Osteocyte (in vitro differentiated cells): Measurements from ENCODE around the gene KRTAP10-10. TPM values are rescaled to one million over a fixed set of nuclear protein-coding genes. Genes with fewer than 3 reads are reported as not detected.
A peak's percentile ranks its signal among the peaks of the same experiment; 100 is the strongest.

Experiments
- DNase-seq: peaks from one replicate; pipeline ENCODE4 v3.0.0; 2021; ENCODE audit warnings: mixed read lengths; ENCODE audit not compliant: unreplicated experiment; ENCODE audit errors: extremely low spot score
- H3K27ac Mint-ChIP-seq: one replicate; pipeline ENCODE4 v1.8.0; 2021; ENCODE audit warnings: mild to moderate bottlenecking, mixed read lengths; ENCODE audit not compliant: unreplicated experiment
- H3K27me3 Mint-ChIP-seq: one replicate; pipeline ENCODE4 v1.8.0; 2021; ENCODE audit warnings: mixed read lengths; ENCODE audit not compliant: unreplicated experiment
- H3K36me3 Mint-ChIP-seq: one replicate; pipeline ENCODE4 v1.8.0; 2021; ENCODE audit warnings: mixed read lengths; ENCODE audit not compliant: unreplicated experiment
- H3K4me1 Mint-ChIP-seq: one replicate; pipeline ENCODE4 v1.8.0; 2021; ENCODE audit warnings: mixed read lengths; ENCODE audit not compliant: unreplicated experiment
- H3K4me3 Mint-ChIP-seq: one replicate; pipeline ENCODE4 v1.8.0; 2021; ENCODE audit warnings: mild to moderate bottlenecking, moderate library complexity, mixed read lengths; ENCODE audit not compliant: unreplicated experiment
- H3K9me3 Mint-ChIP-seq: one replicate; pipeline ENCODE4 v1.8.0; 2021; ENCODE audit warnings: mixed read lengths; ENCODE audit not compliant: unreplicated experiment
- CTCF ChIP-seq: fragments of 200-600 bp; sonication (generic); IDR thresholded peaks from 2 replicates; pipeline ENCODE4 v1.5.0; 2021; ENCODE audit warnings: antibody characterized with exemption, mild to moderate bottlenecking, moderate library complexity
- total RNA-seq: library from RNA; stranded (reverse); gene quantifications from 2 replicates; pipeline ENCODE4 v1.2.1, GENCODE V29; 2021

KRTAP10-10 gene
- total RNA-seq, 1 donor from 2014 or later = not detected

- no peak for TF ChIP-seq CTCF
- Mint-ChIP-seq H3K4me1 (no peaks in the 10 kb centered on the region), H3K4me3 (no peak overlapping the region), H3K27ac (no peak overlapping the region), H3K36me3 (no peaks in the 10 kb centered on the region), H3K27me3 (peaks cover 4% of the 10 kb centered on the region), H3K9me3 (peaks cover 21% of the 10 kb centered on the region)
- peak; percentile 80 for DNase-seq
Measured at GRCh38 chr21:44613386-44614155, 23.6 kb upstream of the KRTAP10-10 start.

- H3K27me3 Mint-ChIP-seq = peaks cover 4% of the 10 kb centered on the region
- H3K27ac Mint-ChIP-seq = no peak overlapping the region
- H3K9me3 Mint-ChIP-seq = peaks cover 16% of the 10 kb centered on the region
- H3K4me3 Mint-ChIP-seq = no peak overlapping the region
- TF ChIP-seq CTCF = no peak
- DNase-seq = peak; percentile 80
- H3K4me1 Mint-ChIP-seq = no peaks in the 10 kb centered on the region
- H3K36me3 Mint-ChIP-seq = no peaks in the 10 kb centered on the region
Measured at GRCh38 chr21:44614161-44614631, 23.0 kb upstream of the KRTAP10-10 start.

- peaks cover 16% of the 10 kb centered on the region for H3K9me3 Mint-ChIP-seq
- H3K27ac Mint-ChIP-seq = no peak overlapping the region
- TF ChIP-seq CTCF = no peak
Measured at GRCh38 chr21:44614961-44615391, 22.2 kb upstream of the KRTAP10-10 start.

GRCh38 chr21:44615466-44615865 lies 21.7 kb upstream of the KRTAP10-10 start:
- Mint-ChIP-seq H3K27ac (no peak overlapping the region), H3K9me3 (peaks cover 18% of the 10 kb centered on the region), H3K4me3 (no peak overlapping the region), H3K4me1 (no peaks in the 10 kb centered on the region), H3K27me3 (peaks cover 11% of the 10 kb centered on the region), H3K36me3 (no peaks in the 10 kb centered on the region)
- DNase-seq = no peak
- no peak for TF ChIP-seq CTCF

More at GRCh38 chr21:44614961-44615391, 22.2 kb upstream of the KRTAP10-10 start:
- H3K27me3 Mint-ChIP-seq = peaks cover 10% of the 10 kb centered on the region
- H3K4me3 Mint-ChIP-seq = no peak overlapping the region
- H3K36me3 Mint-ChIP-seq = no peaks in the 10 kb centered on the region
- DNase-seq = peak; percentile 76
- no peaks in the 10 kb centered on the region for H3K4me1 Mint-ChIP-seq

GRCh38 chr21:44615911-44616590 lies 21.1 kb upstream of the KRTAP10-10 start:
- Mint-ChIP-seq H3K9me3 (peaks cover 19% of the 10 kb centered on the region), H3K27me3 (peaks cover 11% of the 10 kb centered on the region), H3K36me3 (no peaks in the 10 kb centered on the region), H3K27ac (no peak overlapping the region), H3K4me1 (no peaks in the 10 kb centered on the region), H3K4me3 (no peak overlapping the region)
- no peak for TF ChIP-seq CTCF
- peak; percentile 83 for DNase-seq
